Erythroblast (primary cell): Measurements from ENCODE around the gene PSMB7.

Experiments used
- DNase-seq, 2 experiments: peaks; one replicate each; lab custom pipeline; 2025; lab: John Stamatoyannopoulos, UW
- GATA1 ChIP-seq: IDR thresholded peaks from 2 replicates; pipeline ENCODE4 v1.6.1; 2011; ENCODE audit warnings: low read depth, mild to moderate bottlenecking, control low read depth, low read length, moderate library complexity
- POLR2A ChIP-seq: IDR thresholded peaks from 2 replicates; pipeline ENCODE4 v1.6.1; 2011; ENCODE audit warnings: mild to moderate bottlenecking, low read length

PSMB7 gene

GRCh38 chr9:124372038-124372437 lies 43.2 kb downstream of the PSMB7 start:
- TF ChIP-seq GATA1 (no peak), POLR2A (no peak)
- DNase-seq, result no peak

- no peak for TF ChIP-seq POLR2A
- no peak for DNase-seq
Measured at GRCh38 chr9:124370896-124371582, 44.2 kb downstream of the PSMB7 start.

GRCh38 chr9:124369231-124369797 lies 45.9 kb downstream of the PSMB7 start:
- no peak for DNase-seq
- TF ChIP-seq GATA1 (no peak), POLR2A (no peak)

GRCh38 chr9:124368692-124369091 lies 46.5 kb downstream of the PSMB7 start:
- TF ChIP-seq GATA1 (no peak), POLR2A (no peak)
- no peak for DNase-seq

GRCh38 chr9:124366476-124367220 lies 48.6 kb downstream of the PSMB7 start:
- no peak for TF ChIP-seq GATA1
- no peak for TF ChIP-seq POLR2A
- no peak for DNase-seq

GRCh38 chr9:124365036-124365435 lies 50.2 kb downstream of the PSMB7 start:
- no peak for DNase-seq
- TF ChIP-seq GATA1 (no peak), POLR2A (no peak)

GRCh38 chr9:124364141-124364540 lies 51.1 kb downstream of the PSMB7 start:
- no peak for TF ChIP-seq POLR2A
- no peak for TF ChIP-seq GATA1
- DNase-seq, result no peak

- TF ChIP-seq POLR2A (no peak), GATA1 (no peak)
- no peak for DNase-seq
Measured at GRCh38 chr9:124363326-124364096, 51.7 kb downstream of the PSMB7 start.

- no peak for DNase-seq
- TF ChIP-seq GATA1 (no peak), POLR2A (no peak)
Measured at GRCh38 chr9:124361128-124361527, 54.1 kb downstream of the PSMB7 start.

- no peak for TF ChIP-seq GATA1
- no peak for TF ChIP-seq POLR2A
- no peak for DNase-seq
Measured at GRCh38 chr9:124359855-124360678, 55.2 kb downstream of the PSMB7 start.

GRCh38 chr9:124359426-124359825 lies 55.8 kb downstream of the PSMB7 start:
- TF ChIP-seq GATA1, result no peak
- TF ChIP-seq POLR2A, result no peak
- DNase-seq, result no peak

- no peak for TF ChIP-seq POLR2A
- TF ChIP-seq GATA1, result no peak
- DNase-seq, result no peak
Measured at GRCh38 chr9:124358631-124359030, 56.6 kb downstream of the PSMB7 start.

- no peak for TF ChIP-seq GATA1
- TF ChIP-seq POLR2A, result no peak
- DNase-seq, result peak in 1 of 2 experiments; percentile 15
Measured at GRCh38 chr9:124357721-124358361, 57.4 kb downstream of the PSMB7 start.
